ENCODE results near the gene ACTL8. TPM values are rescaled to one million over a fixed set of nuclear protein-coding genes. Genes with fewer than 3 reads are reported as not detected.

The ACTL8 gene
- total RNA-seq, 2 experiments from 2014 or later = not detected

DNA sequence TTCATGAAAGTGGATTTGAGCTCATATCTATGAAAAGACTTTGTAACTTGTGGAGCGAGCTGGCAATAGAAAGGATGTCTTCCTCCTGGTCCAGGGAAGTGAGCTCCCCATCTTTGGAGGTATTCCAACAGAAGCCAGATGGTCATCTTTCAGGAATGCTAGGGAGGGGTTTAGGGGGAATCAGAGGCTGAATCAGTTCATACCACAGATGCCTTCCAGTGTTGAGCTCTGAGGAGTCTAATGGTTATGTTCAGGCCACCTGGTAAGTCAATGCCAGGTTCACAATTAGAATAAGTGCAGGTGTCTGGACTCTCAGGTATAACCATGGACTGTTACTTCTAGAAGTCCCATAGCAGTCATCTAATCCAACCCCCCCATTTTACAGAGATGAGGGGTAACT is 119.1 kb downstream of the ACTL8 start:
- Mint-ChIP-seq H3K27me3 (no peaks in the 10 kb centered on the region), H3K9me3 (no peaks in the 10 kb centered on the region), H3K4me3 (no peak overlapping the region), H3K27ac (no peak overlapping the region), H3K4me1 (no peaks in the 10 kb centered on the region), H3K36me3 (ENCODE audit: low read depth) (no peaks in the 10 kb centered on the region)
- ChIA-PET CTCF (no interaction called here), POLR2A (no interaction called here)
- no peak for DNase-seq

DNA sequence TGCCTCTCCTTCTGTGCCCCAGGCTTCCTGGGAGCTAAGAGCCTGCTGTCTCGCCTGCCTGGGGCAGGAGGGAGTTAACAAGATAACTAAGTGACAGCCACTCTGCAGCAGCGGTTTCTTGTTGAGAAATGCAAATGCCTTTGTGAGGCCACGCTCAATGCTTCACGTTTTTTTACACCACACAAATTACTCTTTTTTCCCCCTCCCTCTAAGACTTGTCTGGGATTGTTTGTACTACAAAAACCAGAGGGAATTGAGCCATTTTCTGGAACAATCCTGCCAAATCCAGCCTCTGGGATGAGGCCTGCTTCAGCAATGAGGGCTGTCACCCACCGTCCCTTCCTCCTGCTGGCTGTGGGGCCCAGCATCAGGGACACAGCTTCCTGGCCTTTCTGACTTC is 119.6 kb downstream of the ACTL8 start:
- no peaks in the 10 kb centered on the region for H3K27me3 Mint-ChIP-seq
- ChIA-PET CTCF (no interaction called here), POLR2A (no interaction called here)
- no peaks in the 10 kb centered on the region for H3K9me3 Mint-ChIP-seq
- H3K27ac Mint-ChIP-seq = no peak overlapping the region
- no peak for DNase-seq
- no peak overlapping the region for H3K4me3 Mint-ChIP-seq
- no peaks in the 10 kb centered on the region for H3K36me3 Mint-ChIP-seq (ENCODE audit: low read depth)
- no peaks in the 10 kb centered on the region for H3K4me1 Mint-ChIP-seq

DNA sequence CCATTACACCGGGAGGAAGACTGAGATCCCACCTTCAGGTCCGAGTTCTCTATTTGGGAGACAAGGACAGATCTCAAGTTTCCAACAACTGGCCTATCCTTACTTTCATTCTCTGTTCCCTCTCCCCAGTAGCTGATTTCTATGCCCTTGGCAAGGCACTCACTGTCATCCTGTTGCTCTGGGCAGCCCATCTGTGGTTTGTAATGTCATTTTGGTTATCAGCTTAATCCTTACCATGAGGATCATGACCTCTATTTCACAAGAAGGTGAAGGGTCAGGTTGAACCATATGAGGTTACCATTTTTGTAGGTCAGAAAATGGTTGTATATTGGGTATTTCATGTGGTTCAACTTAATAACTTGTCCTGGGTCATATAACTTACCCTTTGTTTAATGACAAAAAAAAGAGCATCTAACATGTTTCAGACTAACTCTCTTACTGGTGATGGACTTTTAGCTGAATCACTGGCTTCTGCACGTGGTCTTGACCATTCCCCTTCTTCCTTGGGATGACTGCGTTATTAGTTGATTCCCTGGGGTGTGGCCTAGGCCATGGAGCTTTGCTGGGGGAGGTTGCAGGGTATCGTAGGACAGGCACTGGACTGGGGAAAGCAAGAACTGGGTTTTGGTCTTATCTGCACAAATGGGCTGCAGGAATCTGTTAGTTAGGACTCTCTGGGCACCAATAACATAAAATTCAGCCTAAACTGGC is 120.2 kb downstream of the ACTL8 start:
- H3K27me3 Mint-ChIP-seq = no peaks in the 10 kb centered on the region
- no peaks in the 10 kb centered on the region for H3K9me3 Mint-ChIP-seq
- no peaks in the 10 kb centered on the region for H3K36me3 Mint-ChIP-seq (ENCODE audit: low read depth)
- no peak overlapping the region for H3K27ac Mint-ChIP-seq
- DNase-seq = no peak
- POLR2A ChIA-PET = no interaction called here
- H3K4me3 Mint-ChIP-seq = no peak overlapping the region
- CTCF ChIA-PET = no interaction called here
- H3K4me1 Mint-ChIP-seq = no peaks in the 10 kb centered on the region

DNA sequence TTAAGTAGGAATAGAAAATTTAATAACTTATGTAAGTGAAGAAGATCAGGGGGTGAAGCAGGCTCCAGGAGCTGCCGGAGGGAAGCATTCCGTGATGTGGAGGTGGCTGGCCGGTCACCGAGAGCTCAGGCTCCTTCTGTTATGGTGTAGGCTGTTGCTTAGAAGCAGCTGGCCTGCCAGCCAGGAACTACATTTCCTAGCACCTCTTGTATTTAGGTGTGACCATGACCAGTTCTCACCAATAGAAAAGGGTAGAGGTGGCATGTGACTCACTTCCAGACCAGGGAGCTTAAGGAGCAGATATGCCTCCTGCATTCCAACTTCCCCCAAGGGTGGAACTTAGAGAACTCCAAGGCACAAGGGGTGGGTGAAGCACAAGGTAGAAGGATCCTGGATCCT is 120.7 kb downstream of the ACTL8 start:
- H3K4me3 Mint-ChIP-seq = no peak overlapping the region
- no peak overlapping the region for H3K27ac Mint-ChIP-seq
- H3K27me3 Mint-ChIP-seq = no peaks in the 10 kb centered on the region

More for the DNA sequence above, 120.7 kb downstream of the ACTL8 start:
- DNase-seq = no peak
- no peaks in the 10 kb centered on the region for H3K36me3 Mint-ChIP-seq (ENCODE audit: low read depth)
- ChIA-PET CTCF (no interaction called here), POLR2A (no interaction called here)
- H3K9me3 Mint-ChIP-seq = no peaks in the 10 kb centered on the region
- H3K4me1 Mint-ChIP-seq = no peaks in the 10 kb centered on the region

Other genes with a start within 250 kb of the ACTL8 start
- not detected for gene ARHGEF10L, start 215.6 kb upstream of the ACTL8 start, total RNA-seq